ENCODE measurements around the gene ENTPD2.

- TF ChIP-seq EZH2 (IDR thresholded peaks at IDR 0.05; ENCODE audit: borderline replicate concordance, low read depth, low read length, severe bottlenecking) (no peak), MYC (IDR thresholded peaks at IDR 0.05; ENCODE audit: low read depth, low read length) (peak; percentile 94), JUN (IDR thresholded peaks at IDR 0.05; ENCODE audit: borderline replicate concordance, insufficient read depth, insufficient read length, low read depth) (no peak)
Observed at GRCh38 chr9:137086531-137087408, 32.9 kb upstream of the ENTPD2 start, which contains the start of gene MAN1B1.
